GM12878 (cell line): Measurements from ENCODE around the gene PXMP4. TPM values are rescaled to one million over a fixed set of nuclear protein-coding genes. Genes with fewer than 3 reads are reported as not detected.

ENCODE experiments used
- ATAC-seq: fragments of 200-7000 bp; cut with Tn5 transposase; 3 replicates; pipeline ENCODE4 v1.9.1; 2020; ENCODE audit warnings: mild to moderate bottlenecking, moderate library complexity
- BruUV-seq: library from RNA; stranded (reverse); fragments of 400-500 nt; replicated peaks from 2 replicates; lab custom pipeline; 2021; lab: Mats Ljungman, UMichigan
- CTCF ChIA-PET: fragments of 300-600 bp; sonication (Branson Sonifier 250); formaldehyde crosslinking; extraction: SDS; loops from one replicate; lab custom pipeline; 2021; ENCODE audit warnings: inconsistent platforms; lab: Yijun Ruan, JAX
- POLR2A ChIA-PET: fragments of 350-600 bp; formaldehyde crosslinking; extraction: SDS; loops from one replicate; lab custom pipeline; 2021; ENCODE audit warnings: inconsistent platforms; lab: Charles Lee
- RAD21 ChIA-PET: fragments of 300-600 bp; sonication (Branson Sonifier 250); formaldehyde crosslinking; loops from one replicate; lab custom pipeline; 2023; ENCODE audit warnings: antibody characterized with exemption; ENCODE audit not compliant: unreplicated experiment; lab: Charles Lee
- SMC1A ChIA-PET: fragments of 300-600 bp; sonication (Branson Sonifier 250); formaldehyde crosslinking; loops from one replicate; lab custom pipeline; 2023; ENCODE audit not compliant: unreplicated experiment, uncharacterized antibody; lab: Charles Lee
- DNase-seq: peaks from one replicate; pipeline ENCODE4 v3.0.0-alpha.2; 2011; ENCODE audit warnings: low read depth, low spot score
- FAIRE-seq: peaks from 3 replicates; lab custom pipeline; 2011; peaks lifted over from hg19 to GRCh38; lab: Jason Lieb, UNC
- H2AFZ ChIP-seq: 2 replicates; pipeline ENCODE4 v1.6.0; 2011; ENCODE audit warnings: low read depth, low read length, control low read depth; ENCODE audit not compliant: control insufficient read depth
- H3K27ac ChIP-seq: 2 replicates; pipeline ENCODE4 v1.5.1; 2011; ENCODE audit warnings: control low read depth; ENCODE audit not compliant: control insufficient read depth, insufficient read depth
- H3K27me3 ChIP-seq, 2 experiments: replicated peaks in 1 of 2; 2 replicates each; pipeline versions ENCODE4 v1.6.0 to v1.6.1; 2011; ENCODE audit warnings: low read length in 1 of 2; ENCODE audit not compliant: control insufficient read depth in 2 of 2, insufficient read depth in 2 of 2
- H3K36me3 ChIP-seq, 2 experiments: 2 replicates each; pipeline ENCODE4 v1.5.1; 2011; ENCODE audit warnings: low read length in 1 of 2; ENCODE audit not compliant: control insufficient read depth in 2 of 2, insufficient read depth in 2 of 2
- H3K4me1 ChIP-seq: 2 replicates; pipeline ENCODE4 v1.6.1; 2011; ENCODE audit warnings: mild to moderate bottlenecking, low read length, moderate library complexity, mixed read lengths; ENCODE audit not compliant: control insufficient read depth, insufficient read depth
- H3K4me2 ChIP-seq: 2 replicates; pipeline ENCODE4 v1.6.0; 2011; ENCODE audit warnings: control low read depth; ENCODE audit not compliant: control insufficient read depth, insufficient read depth
- H3K4me3 ChIP-seq: fragments of 200-600 bp; sonication (generic); 2 replicates; pipeline ENCODE4 v1.5.1; 2016
- H3K79me2 ChIP-seq: 2 replicates; pipeline ENCODE4 v1.6.0; 2011; ENCODE audit warnings: low read length; ENCODE audit not compliant: control insufficient read depth, insufficient read depth
- H3K9ac ChIP-seq: 2 replicates; pipeline ENCODE4 v1.8.0; 2011; ENCODE audit warnings: low read length, control low read depth, mixed read lengths; ENCODE audit not compliant: control insufficient read depth, insufficient read depth
- H3K9me3 ChIP-seq: replicated peaks from 3 replicates; pipeline ENCODE4 v1.5.1; 2011; ENCODE audit warnings: mild to moderate bottlenecking, low read length; ENCODE audit not compliant: control insufficient read depth, insufficient read depth
- H4K20me1 ChIP-seq: 2 replicates; pipeline ENCODE4 v1.6.0; 2011; ENCODE audit not compliant: control insufficient read depth, insufficient read depth
- CBX5 ChIP-seq: sonication (generic); IDR thresholded peaks from 2 replicates; pipeline ENCODE4 v1.6.1; 2016; ENCODE audit warnings: low read depth, moderate library complexity, mild to moderate bottlenecking, inconsistent platforms
- CREB1 ChIP-seq: IDR thresholded peaks from 2 replicates; pipeline ENCODE4 v1.6.1; 2012; ENCODE audit warnings: low read depth, mild to moderate bottlenecking, inconsistent platforms
- EP300 ChIP-seq, 2 experiments: fragments of 150-350 bp in 1 of 2; IDR thresholded peaks; 2 replicates each; pipeline ENCODE4 v1.6.1; 2011 to 2012; ENCODE audit warnings: low read depth in 2 of 2, low read length in 2 of 2, borderline replicate concordance in 1 of 2, improper control_type of control experiment in 1 of 2, inconsistent platforms in 1 of 2; ENCODE audit not compliant: control insufficient read depth in 1 of 2
- NFXL1 ChIP-seq: fragments of 450-650 bp; IDR thresholded peaks from 2 replicates; pipeline ENCODE4 v1.6.1; 2017; ENCODE audit warnings: antibody characterized with exemption, mild to moderate bottlenecking, borderline replicate concordance
- PAX5 ChIP-seq: IDR thresholded peaks from 2 replicates; pipeline ENCODE4 v1.6.1; 2011; ENCODE audit warnings: low read depth, low read length, borderline replicate concordance
- SMAD5 ChIP-seq: IDR thresholded peaks from 2 replicates; pipeline ENCODE4 v1.6.1; 2016; ENCODE audit warnings: antibody characterized with exemption, low read depth
- SP1 ChIP-seq: IDR thresholded peaks from one replicate; pipeline ENCODE4 v1.6.1; 2011; ENCODE audit warnings: low read depth, low read length
- WGBS: methylation state at CpG from one replicate; pipeline ENCODE4 v1.1.6; 2016; ENCODE audit warnings: low lambda C conversion rate; ENCODE audit not compliant: insufficient replicate concordance, insufficient coverage; ENCODE audit errors: missing lambda C conversion rate; 5-methylcytosine and 5-hydroxymethylcytosine counted together
- in situ Hi-C: fragments of 300-500 bp; cut with MboI; formaldehyde crosslinking; loops from 9 replicates; pipeline ENCODE4 v1.14.3; 2018; ENCODE audit warnings: mixed read lengths
- intact Hi-C: fragments of 100-400 bp; cut with micrococcal nuclease; formaldehyde crosslinking; loops from one replicate; pipeline ENCODE4 v1.14.2; 2022; ENCODE audit not compliant: unreplicated experiment
- polyA plus RNA-seq, 11 experiments: library from polyadenylated mRNA; depleted of rRNA in 4 of 11; unstranded in 6 of 11; stranded (reverse) in 5 of 11; fragments of >200 nt; fragmentation: Nextera tagmentation in 4 of 11; fragmentation: Illumina TruSeq in 1 of 11; extraction: Ambion mirVana in 4 of 11; extraction: Trizol in 1 of 11; gene quantifications; 1 replicate in 1 of 11; 2 replicates in 10 of 11; pipeline versions ENCODE4 v1.2.1 to v1.2.3, GENCODE V29; 2011 to 2016; ENCODE audit warnings: inconsistent platforms in 2 of 11, missing spikeins in 2 of 11, low read depth in 1 of 11
- total RNA-seq, 4 experiments: library from RNA; depleted of rRNA in 3 of 4; stranded (reverse); fragments of >200 nt in 3 of 4; fragmentation: Illumina TruSeq in 1 of 4; extraction: Trizol in 1 of 4; gene quantifications; 2 replicates each; pipeline versions ENCODE4 v1.2.1 to v1.2.3, GENCODE V29; 2013 to 2021
- TF ChIP-seq, protein P1 (sequence below): fragments of 450-650 bp; IDR thresholded peaks from 2 replicates; pipeline ENCODE4 v1.6.1; 2017; ENCODE audit warnings: borderline replicate concordance
- TF ChIP-seq, protein P2 (sequence below): IDR thresholded peaks from 2 replicates; pipeline ENCODE4 v1.6.1; 2011; ENCODE audit warnings: low read depth, low read length, improper control_type of control experiment, borderline replicate concordance

The PXMP4 gene
- total and polyA plus RNA-seq, 10 of the 15 experiments (the other 5 are each of a cell fraction or from before 2014, with no cell fraction given) = 3.6 to 19.2 (median 8.6) TPM

DNA sequence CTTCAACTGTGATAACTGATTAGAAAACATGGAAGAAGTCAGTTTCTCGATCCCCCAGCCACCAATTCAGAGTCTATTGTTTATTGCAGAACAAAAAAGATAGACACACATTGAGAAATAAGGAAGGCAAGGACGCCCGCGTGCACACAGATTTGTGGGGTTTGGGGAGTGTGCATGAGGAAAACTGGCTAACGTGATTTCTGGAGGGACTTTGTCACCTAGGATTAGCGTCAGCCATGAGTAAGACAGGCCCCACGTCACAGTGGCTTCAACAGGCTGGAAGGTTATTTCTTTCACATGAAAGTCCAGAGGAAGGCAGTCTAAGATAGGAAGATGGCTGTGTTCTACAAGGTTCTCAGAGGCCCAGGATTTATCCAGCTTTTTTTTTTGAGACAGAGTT is 19.4 kb upstream of the PXMP4 start (continued):
- TF ChIP-seq, protein P1, sequence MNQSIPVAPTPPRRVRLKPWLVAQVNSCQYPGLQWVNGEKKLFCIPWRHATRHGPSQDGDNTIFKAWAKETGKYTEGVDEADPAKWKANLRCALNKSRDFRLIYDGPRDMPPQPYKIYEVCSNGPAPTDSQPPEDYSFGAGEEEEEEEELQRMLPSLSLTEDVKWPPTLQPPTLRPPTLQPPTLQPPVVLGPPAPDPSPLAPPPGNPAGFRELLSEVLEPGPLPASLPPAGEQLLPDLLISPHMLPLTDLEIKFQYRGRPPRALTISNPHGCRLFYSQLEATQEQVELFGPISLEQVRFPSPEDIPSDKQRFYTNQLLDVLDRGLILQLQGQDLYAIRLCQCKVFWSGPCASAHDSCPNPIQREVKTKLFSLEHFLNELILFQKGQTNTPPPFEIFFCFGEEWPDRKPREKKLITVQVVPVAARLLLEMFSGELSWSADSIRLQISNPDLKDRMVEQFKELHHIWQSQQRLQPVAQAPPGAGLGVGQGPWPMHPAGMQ = no peak
- TF ChIP-seq CREB1 = no peak
- TF ChIP-seq SMAD5 = no peak
- TF ChIP-seq PAX5 = no peak
- no peak for TF ChIP-seq EP300 (IDR thresholded peaks at IDR 0.05; ENCODE audit: borderline replicate concordance in 1 of 2, control insufficient read depth in 1 of 2, low read depth in 2 of 2, low read length in 2 of 2)
- TF ChIP-seq SP1 = no peak

DNA sequence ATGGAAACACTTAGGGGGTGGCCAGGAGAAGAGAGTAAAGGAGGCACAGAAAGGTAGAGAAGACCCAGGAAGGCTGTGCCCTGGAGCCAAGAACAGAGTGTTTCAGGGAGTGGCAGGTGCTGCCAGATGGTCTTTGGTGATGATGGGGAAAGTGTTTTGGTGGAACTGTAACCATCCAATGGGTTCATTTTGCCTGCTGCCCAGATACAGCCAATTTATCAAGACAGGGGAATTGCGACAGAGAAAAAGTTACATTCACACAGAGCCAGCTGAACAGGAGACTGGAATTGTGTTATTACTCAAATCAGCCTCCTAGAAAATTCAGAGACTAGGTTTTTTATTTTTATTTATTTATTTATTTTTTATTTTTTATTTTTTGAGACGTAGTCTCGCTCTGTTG is 16.9 kb upstream of the PXMP4 start:
- H2AFZ ChIP-seq = no peak overlapping the region
- peaks cover 7% of the 10 kb centered on the region for H3K9me3 ChIP-seq
- DNase-seq = no peak
- RAD21 ChIA-PET = no interaction called here
- no peaks in the 10 kb centered on the region for H3K36me3 ChIP-seq
- H3K27me3 ChIP-seq = no peaks in the 10 kb centered on the region
- no peak overlapping the region for H3K4me2 ChIP-seq
- peaks cover 7% of the 10 kb centered on the region; the same call in 1 of the 2 replicates for H3K4me1 ChIP-seq
- peak; percentile 81; the same call in 1 of the 2 replicates for TF ChIP-seq CBX5
- TF ChIP-seq, protein P2, sequence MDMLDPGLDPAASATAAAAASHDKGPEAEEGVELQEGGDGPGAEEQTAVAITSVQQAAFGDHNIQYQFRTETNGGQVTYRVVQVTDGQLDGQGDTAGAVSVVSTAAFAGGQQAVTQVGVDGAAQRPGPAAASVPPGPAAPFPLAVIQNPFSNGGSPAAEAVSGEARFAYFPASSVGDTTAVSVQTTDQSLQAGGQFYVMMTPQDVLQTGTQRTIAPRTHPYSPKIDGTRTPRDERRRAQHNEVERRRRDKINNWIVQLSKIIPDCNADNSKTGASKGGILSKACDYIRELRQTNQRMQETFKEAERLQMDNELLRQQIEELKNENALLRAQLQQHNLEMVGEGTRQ = no peak
- TF ChIP-seq NFXL1 = peak; percentile 86; the same call in 1 of the 2 replicates
- SMC1A ChIA-PET = interaction anchor here (0.6 kb wide), 1 partner anchor 58 kb away, joined by 3 read pairs; no protein-coding TSS in a partner anchor
- no peak overlapping the region for H3K9ac ChIP-seq
- no peaks in the 10 kb centered on the region for H4K20me1 ChIP-seq
- intact Hi-C loops = no loop called here
- POLR2A ChIA-PET = no interaction called here
- BruUV-seq = no TSS peak
- no peak for ATAC-seq
- no peak overlapping the region for H3K27ac ChIP-seq
- CTCF ChIA-PET = no interaction called here
- in situ Hi-C loops = no loop called here
- no peak for FAIRE-seq
- H3K79me2 ChIP-seq = peaks cover 1% of the 10 kb centered on the region
- WGBS = 100% methylated on average over 3 of the region's 3 CpGs
- no peak overlapping the region for H3K4me3 ChIP-seq
